Type B pancreatic cell (in vitro differentiated cells): ENCODE results near the gene MRPL55. TPM values are rescaled to one million over a fixed set of nuclear protein-coding genes. Genes with fewer than 3 reads are reported as not detected.

Source experiments
- DNase-seq: peaks from one replicate; pipeline ENCODE4 v3.0.0; 2021; ENCODE audit warnings: mixed read lengths; ENCODE audit not compliant: unreplicated experiment; ENCODE audit errors: extremely low spot score
- H3K27ac Mint-ChIP-seq: 2 replicates; pipeline ENCODE4 v1.8.0; 2021; ENCODE audit warnings: mild to moderate bottlenecking, mixed read lengths
- H3K27me3 Mint-ChIP-seq: 2 replicates; pipeline ENCODE4 v1.8.0; 2021; ENCODE audit warnings: mixed read lengths
- H3K36me3 Mint-ChIP-seq: 2 replicates; pipeline ENCODE4 v1.8.0; 2021; ENCODE audit warnings: mixed read lengths
- H3K4me1 Mint-ChIP-seq: one replicate; pipeline ENCODE4 v1.8.0; 2021; ENCODE audit warnings: mixed read lengths; ENCODE audit not compliant: unreplicated experiment
- H3K4me3 Mint-ChIP-seq: 2 replicates; pipeline ENCODE4 v1.8.0; 2021; ENCODE audit warnings: mild to moderate bottlenecking, mixed read lengths
- H3K9me3 Mint-ChIP-seq: 2 replicates; pipeline ENCODE4 v1.8.0; 2021; ENCODE audit warnings: mixed read lengths
- CTCF ChIP-seq: fragments of 200-600 bp; sonication (generic); conservative IDR thresholded peaks from 2 replicates; pipeline ENCODE4 v1.5.0; 2021; ENCODE audit warnings: antibody characterized with exemption, mild to moderate bottlenecking
- total RNA-seq: library from RNA; stranded (reverse); gene quantifications from 2 replicates; pipeline ENCODE4 v1.2.1, GENCODE V29; 2021; ENCODE audit warnings: low replicate concordance

MRPL55 gene
- total RNA-seq, 1 donor from 2014 or later, result 47.4 TPM

- no peak for TF ChIP-seq CTCF
- H3K36me3 Mint-ChIP-seq, result no peaks in the 10 kb centered on the region
- H3K4me3 Mint-ChIP-seq, result no peak overlapping the region
Measured at GRCh38 chr1:228144993-228145343, 35.9 kb upstream of the MRPL55 start.

GRCh38 chr1:228144193-228144992, 35.3 kb upstream of the MRPL55 start:
- Mint-ChIP-seq H3K9me3 (no peaks in the 10 kb centered on the region), H3K27ac (peak overlapping the region; percentile 74), H3K27me3 (peaks cover 5% of the 10 kb centered on the region), H3K4me1 (peaks cover 15% of the 10 kb centered on the region), H3K4me3 (no peak overlapping the region), H3K36me3 (no peaks in the 10 kb centered on the region)
- no peak for DNase-seq
- TF ChIP-seq CTCF, result no peak

More at GRCh38 chr1:228144993-228145343, 35.9 kb upstream of the MRPL55 start:
- peaks cover under 1% of the 10 kb centered on the region for H3K27me3 Mint-ChIP-seq
- H3K4me1 Mint-ChIP-seq, result peaks cover 15% of the 10 kb centered on the region
- no peak for DNase-seq
- H3K9me3 Mint-ChIP-seq, result no peaks in the 10 kb centered on the region
- H3K27ac Mint-ChIP-seq, result peak overlapping the region; percentile 41

- no peak for DNase-seq
- Mint-ChIP-seq H3K4me1 (peaks cover 15% of the 10 kb centered on the region), H3K27me3 (peaks cover 5% of the 10 kb centered on the region), H3K9me3 (no peaks in the 10 kb centered on the region), H3K36me3 (no peaks in the 10 kb centered on the region), H3K27ac (peak overlapping the region; percentile 74), H3K4me3 (peak overlapping the region; percentile 94)
- no peak for TF ChIP-seq CTCF
Measured at GRCh38 chr1:228143480-228144192, 34.5 kb upstream of the MRPL55 start.

GRCh38 chr1:228142701-228143136, 33.6 kb upstream of the MRPL55 start:
- H3K4me3 Mint-ChIP-seq, result peak overlapping the region; percentile 94
- no peak for TF ChIP-seq CTCF
- H3K27me3 Mint-ChIP-seq, result peaks cover 5% of the 10 kb centered on the region
- H3K36me3 Mint-ChIP-seq, result no peaks in the 10 kb centered on the region
- H3K4me1 Mint-ChIP-seq, result peaks cover 15% of the 10 kb centered on the region
- DNase-seq, result no peak
- H3K27ac Mint-ChIP-seq, result peak overlapping the region; percentile 36
- H3K9me3 Mint-ChIP-seq, result no peaks in the 10 kb centered on the region

GRCh38 chr1:228142155-228142691, 33.1 kb upstream of the MRPL55 start:
- DNase-seq, result peak; percentile 70
- Mint-ChIP-seq H3K4me1 (peaks cover 15% of the 10 kb centered on the region), H3K36me3 (no peaks in the 10 kb centered on the region), H3K27ac (peak overlapping the region; percentile 36), H3K9me3 (no peaks in the 10 kb centered on the region), H3K4me3 (peak overlapping the region; percentile 94), H3K27me3 (peaks cover 9% of the 10 kb centered on the region)
- TF ChIP-seq CTCF, result no peak
